CD14-positive monocyte (primary cell): ENCODE results near the gene KRTAP5-6. TPM values are rescaled to one million over a fixed set of nuclear protein-coding genes. Genes with fewer than 3 reads are reported as not detected.

Experiments used
- DNase-seq, 3 donors: peaks; one replicate each; pipeline ENCODE4 v3.0.0-alpha.2; 2011 to 2022
- H2AFZ ChIP-seq: 2 replicates; pipeline ENCODE4 v1.6.0; 2012; ENCODE audit warnings: mild to moderate bottlenecking, low read depth, low read length, inconsistent platforms; ENCODE audit not compliant: insufficient read depth, poor library complexity, severe bottlenecking
- H3K27ac ChIP-seq, 2 donors: 1 replicate in 1 of 2; 2 replicates in 1 of 2; pipeline ENCODE4 v1.5.1; 2012 to 2013; ENCODE audit warnings: low read length in 2 of 2, control low read depth in 1 of 2, inconsistent platforms in 1 of 2, low read depth in 1 of 2, mild to moderate bottlenecking in 1 of 2
- H3K27me3 ChIP-seq, 2 donors: one replicate each; pipeline versions ENCODE4 v1.6.0 to v1.6.1; 2011 to 2013; ENCODE audit warnings: low read length in 2 of 2; ENCODE audit not compliant: control insufficient read depth in 2 of 2, insufficient read depth in 2 of 2
- H3K36me3 ChIP-seq, 2 donors: replicated peaks in 1 of 2; 1 replicate in 1 of 2; 2 replicates in 1 of 2; pipeline versions ENCODE4 v1.5.1 to v1.6.1; 2012 to 2013; ENCODE audit warnings: low read length in 2 of 2, control low read depth in 1 of 2, inconsistent platforms in 1 of 2, mild to moderate bottlenecking in 1 of 2; ENCODE audit not compliant: insufficient read depth in 2 of 2, control insufficient read depth in 1 of 2
- H3K4me1 ChIP-seq, 2 donors: 1 replicate in 1 of 2; 2 replicates in 1 of 2; pipeline versions ENCODE4 v1.5.1 to v1.6.1; 2012 to 2013; ENCODE audit warnings: low read length in 2 of 2, control low read depth in 1 of 2, inconsistent platforms in 1 of 2, mild to moderate bottlenecking in 1 of 2, moderate library complexity in 1 of 2; ENCODE audit not compliant: insufficient read depth in 2 of 2, control insufficient read depth in 1 of 2
- H3K4me2 ChIP-seq: replicated peaks from 2 replicates; pipeline ENCODE3; 2012; ENCODE audit warnings: low read length, moderate library complexity, mild to moderate bottlenecking; ENCODE audit not compliant: poor library complexity, severe bottlenecking; ENCODE audit errors: extremely low read depth
- H3K4me3 ChIP-seq, 3 experiments: fragments of 200-600 bp in 1 of 3; sonication (generic) in 1 of 3; replicated peaks in 1 of 3; 1 replicate in 2 of 3; 2 replicates in 1 of 3; pipeline ENCODE4 v1.5.1; 2011 to 2013; ENCODE audit warnings: low read length in 3 of 3, mild to moderate bottlenecking in 3 of 3, control low read depth in 2 of 3, low read depth in 2 of 3, inconsistent platforms in 1 of 3, moderate library complexity in 1 of 3
- H3K79me2 ChIP-seq: 2 replicates; pipeline ENCODE4 v1.6.0; 2012; ENCODE audit warnings: mild to moderate bottlenecking, control low read depth, inconsistent platforms, low read length, moderate library complexity; ENCODE audit not compliant: insufficient read depth
- H3K9ac ChIP-seq: 2 replicates; pipeline ENCODE4 v1.6.0; 2017; ENCODE audit warnings: low read length, mild to moderate bottlenecking; ENCODE audit not compliant: insufficient read depth, poor library complexity, severe bottlenecking
- H3K9me3 ChIP-seq, 2 donors: replicated peaks in 1 of 2; 1 replicate in 1 of 2; 2 replicates in 1 of 2; pipeline versions ENCODE4 v1.5.1 to v1.6.1; 2012 to 2013; ENCODE audit warnings: low read length in 2 of 2, control low read depth in 1 of 2; ENCODE audit not compliant: control insufficient read depth in 1 of 2, insufficient read depth in 1 of 2
- H4K20me1 ChIP-seq: 2 replicates; pipeline ENCODE4 v1.6.0; 2012; ENCODE audit warnings: mild to moderate bottlenecking, low read length, control low read depth, moderate library complexity; ENCODE audit not compliant: insufficient read depth
- H3K27ac Mint-ChIP-seq, 7 donors: one replicate each; pipeline ENCODE4 v1.8.0; 2020; ENCODE audit warnings: mild to moderate bottlenecking in 7 of 7, mixed read lengths in 7 of 7, moderate library complexity in 6 of 7, inconsistent platforms in 2 of 7
- H3K27me3 Mint-ChIP-seq, 3 donors: one replicate each; pipeline ENCODE4 v1.8.0; 2021 to 2022; ENCODE audit warnings: low read depth in 3 of 3, mild to moderate bottlenecking in 3 of 3, mixed read lengths in 3 of 3, moderate library complexity in 3 of 3, inconsistent platforms in 1 of 3
- H3K36me3 Mint-ChIP-seq, 2 donors: one replicate each; pipeline ENCODE4 v1.8.0; 2020; ENCODE audit warnings: mixed read lengths in 2 of 2, inconsistent platforms in 1 of 2, mild to moderate bottlenecking in 1 of 2
- H3K4me1 Mint-ChIP-seq: one replicate; pipeline ENCODE4 v1.8.0; 2020; ENCODE audit warnings: mild to moderate bottlenecking, mixed read lengths
- H3K4me3 Mint-ChIP-seq, 2 donors: one replicate each; pipeline ENCODE4 v1.8.0; 2020; ENCODE audit warnings: mild to moderate bottlenecking in 2 of 2, mixed read lengths in 2 of 2, moderate library complexity in 1 of 2
- H3K9me3 Mint-ChIP-seq, 7 donors: one replicate each; pipeline ENCODE4 v1.8.0; 2020 to 2022; ENCODE audit warnings: mixed read lengths in 7 of 7, mild to moderate bottlenecking in 6 of 7, moderate library complexity in 6 of 7, inconsistent platforms in 2 of 7
- WGBS: methylation state at CpG from one replicate; pipeline ENCODE4 v1.1.5; 2013; ENCODE audit warnings: missing lambda C conversion rate; ENCODE audit not compliant: insufficient coverage; 5-methylcytosine and 5-hydroxymethylcytosine counted together
- intact Hi-C, 2 donors: fragments of 100-400 bp; cut with micrococcal nuclease; formaldehyde crosslinking; loops; one replicate each; pipeline versions ENCODE4 v1.15.0 to v1.15.1; 2023
- polyA plus RNA-seq, 3 donors: library from polyadenylated mRNA; depleted of rRNA in 1 of 3; unstranded in 2 of 3; stranded (reverse) in 1 of 3; fragments of 300-500 nt in 2 of 3; fragments of >200 nt in 1 of 3; fragmentation: Illumina TruSeq in 2 of 3; gene quantifications; 1 replicate in 2 of 3; 2 replicates in 1 of 3; pipeline ENCODE4 v1.2.3, GENCODE V29; 2012 to 2021
- TF ChIP-seq, protein P1 (sequence below): fragments of 200-600 bp; IDR thresholded peaks from one replicate; pipeline ENCODE4 v1.8.0; 2022; ENCODE audit warnings: antibody characterized with exemption, mild to moderate bottlenecking

KRTAP5-6 gene
- polyA plus RNA-seq, 3 donors: not detected

DNA sequence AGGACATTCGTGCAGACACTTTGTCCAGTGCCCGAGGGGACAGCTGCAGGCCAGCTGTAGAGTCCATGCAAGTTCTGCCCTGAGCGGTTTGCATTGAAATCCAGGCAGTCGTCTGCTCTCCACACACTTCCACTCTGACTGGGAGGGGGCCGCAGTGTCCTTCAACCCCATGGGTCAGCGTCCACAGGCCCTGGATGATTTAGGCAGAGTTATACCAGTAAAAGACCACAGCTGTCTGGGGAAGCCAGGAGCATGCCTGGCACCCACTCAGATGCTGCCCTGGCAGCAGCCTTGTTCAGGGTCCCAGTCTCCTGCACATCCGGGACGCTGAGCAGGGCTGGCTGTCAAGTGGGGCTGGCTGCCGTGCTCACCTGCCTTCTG lies 40.9 kb upstream of the KRTAP5-6 start:
- no peak overlapping the region for H3K4me3 Mint-ChIP-seq
- H2AFZ ChIP-seq: no peak overlapping the region
- H3K9ac ChIP-seq: no peak overlapping the region
- TF ChIP-seq, protein P1, sequence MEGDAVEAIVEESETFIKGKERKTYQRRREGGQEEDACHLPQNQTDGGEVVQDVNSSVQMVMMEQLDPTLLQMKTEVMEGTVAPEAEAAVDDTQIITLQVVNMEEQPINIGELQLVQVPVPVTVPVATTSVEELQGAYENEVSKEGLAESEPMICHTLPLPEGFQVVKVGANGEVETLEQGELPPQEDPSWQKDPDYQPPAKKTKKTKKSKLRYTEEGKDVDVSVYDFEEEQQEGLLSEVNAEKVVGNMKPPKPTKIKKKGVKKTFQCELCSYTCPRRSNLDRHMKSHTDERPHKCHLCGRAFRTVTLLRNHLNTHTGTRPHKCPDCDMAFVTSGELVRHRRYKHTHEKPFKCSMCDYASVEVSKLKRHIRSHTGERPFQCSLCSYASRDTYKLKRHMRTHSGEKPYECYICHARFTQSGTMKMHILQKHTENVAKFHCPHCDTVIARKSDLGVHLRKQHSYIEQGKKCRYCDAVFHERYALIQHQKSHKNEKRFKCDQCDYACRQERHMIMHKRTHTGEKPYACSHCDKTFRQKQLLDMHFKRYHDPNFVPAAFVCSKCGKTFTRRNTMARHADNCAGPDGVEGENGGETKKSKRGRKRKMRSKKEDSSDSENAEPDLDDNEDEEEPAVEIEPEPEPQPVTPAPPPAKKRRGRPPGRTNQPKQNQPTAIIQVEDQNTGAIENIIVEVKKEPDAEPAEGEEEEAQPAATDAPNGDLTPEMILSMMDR: no peak
- peaks cover 43 to 59% (median 44%) of the 10 kb centered on the region in 3 donors for H3K27me3 Mint-ChIP-seq
- H3K4me2 ChIP-seq: no peak overlapping the region
- no peak overlapping the region for H3K27ac ChIP-seq
- no peak for DNase-seq
- no peaks in the 10 kb centered on the region for H3K36me3 ChIP-seq
- no peaks in the 10 kb centered on the region for H4K20me1 ChIP-seq
- intact Hi-C loops: loop anchor here in 1 of 2 donors (5.0 kb wide), 1 partner anchor 36 kb away; no protein-coding TSS in a partner anchor
- H3K36me3 Mint-ChIP-seq: no peaks in the 10 kb centered on the region
- H3K4me1 Mint-ChIP-seq: peaks cover 5% of the 10 kb centered on the region
- H3K4me1 ChIP-seq: no peaks in the 10 kb centered on the region
- no peak overlapping the region for H3K27ac Mint-ChIP-seq
- no peaks in the 10 kb centered on the region for H3K79me2 ChIP-seq
- peaks cover 0 to 32% of the 10 kb centered on the region in 2 donors for H3K27me3 ChIP-seq
- 90% methylated on average over 5 of the region's 9 CpGs for WGBS
- peaks cover 0 to 4% (median 0%) of the 10 kb centered on the region in 7 donors for H3K9me3 Mint-ChIP-seq
- H3K9me3 ChIP-seq: no peaks in the 10 kb centered on the region
- H3K4me3 ChIP-seq: no peak overlapping the region

DNA sequence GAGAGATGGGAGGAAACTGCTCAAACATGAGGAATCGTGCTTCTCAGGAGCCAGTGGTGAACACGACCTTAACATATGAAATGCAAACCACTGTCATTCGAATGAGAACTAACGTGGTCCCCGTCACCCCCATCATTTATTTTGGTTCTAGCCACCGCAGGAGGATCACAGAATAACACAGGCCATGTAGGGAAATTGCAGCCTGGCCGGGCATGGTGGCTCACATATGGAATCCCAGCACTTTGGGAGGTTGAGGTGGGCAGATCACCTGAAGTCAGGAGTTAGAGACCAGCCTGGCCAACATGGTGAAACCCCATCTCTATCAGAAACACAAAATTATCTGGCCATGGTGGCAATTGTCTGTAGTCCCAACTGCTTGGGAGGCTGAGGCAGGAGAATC lies 40.3 kb upstream of the KRTAP5-6 start:
- TF ChIP-seq, protein P1: no peak
- peaks cover 5% of the 10 kb centered on the region for H3K4me1 Mint-ChIP-seq
- DNase-seq: no peak
- Histone ChIP-seq H3K4me1 (no peaks in the 10 kb centered on the region), H3K9me3 (no peaks in the 10 kb centered on the region), H3K36me3 (no peaks in the 10 kb centered on the region), H3K79me2 (no peaks in the 10 kb centered on the region), H2AFZ (no peak overlapping the region), H3K4me2 (no peak overlapping the region), H3K9ac (no peak overlapping the region), H3K27me3 (peaks cover 0 to 32% of the 10 kb centered on the region in 2 donors), H4K20me1 (no peaks in the 10 kb centered on the region), H3K27ac (no peak overlapping the region), H3K4me3 (no peak overlapping the region)
- no peaks in the 10 kb centered on the region for H3K36me3 Mint-ChIP-seq
- H3K9me3 Mint-ChIP-seq: peaks cover 0 to 4% (median 0%) of the 10 kb centered on the region in 7 donors
- WGBS: 76% methylated on average over 7 of the region's 7 CpGs
- H3K27ac Mint-ChIP-seq: no peak overlapping the region
- peaks cover 42 to 59% (median 47%) of the 10 kb centered on the region in 3 donors for H3K27me3 Mint-ChIP-seq
- intact Hi-C loops: loop anchor here in 1 of 2 donors (5.0 kb wide), 1 partner anchor 36 kb away; no protein-coding TSS in a partner anchor
- H3K4me3 Mint-ChIP-seq: no peak overlapping the region
